Upper lobe of left lung (tissue), 4 donors: ENCODE data around the gene DISC1.

ENCODE experiments used
- CTCF ChIP-seq, 6 experiments: fragments of 450-650 bp in 4 of 6; fragments of 200-600 bp in 2 of 6; sonication (generic) in 2 of 6; IDR thresholded peaks; one replicate each; pipeline ENCODE4 v1.5.1; 2016 to 2019; ENCODE audit warnings: antibody characterized with exemption in 6 of 6
- EP300 ChIP-seq, 4 donors: sonication (generic); formaldehyde crosslinking; IDR thresholded peaks; one replicate each; pipeline ENCODE4 v1.5.1; 2017; ENCODE audit warnings: antibody characterized with exemption in 4 of 4, control low read depth in 2 of 4
- POLR2A ChIP-seq, 4 donors: fragments of 450-650 bp; IDR thresholded peaks; one replicate each; pipeline ENCODE4 v1.5.1; 2016 to 2017; ENCODE audit warnings: antibody characterized with exemption in 4 of 4, mild to moderate bottlenecking in 2 of 4
- POLR2AphosphoS5 ChIP-seq, 2 donors: sonication (generic); formaldehyde crosslinking; IDR thresholded peaks; one replicate each; pipeline ENCODE4 v1.5.1; 2017; ENCODE audit warnings: antibody characterized with exemption in 2 of 2

- TF ChIP-seq POLR2A (IDR thresholded peaks at IDR 0.05) (no peak), EP300 (IDR thresholded peaks at IDR 0.05) (no peak), CTCF (IDR thresholded peaks at IDR 0.05) (no peak), POLR2AphosphoS5 (IDR thresholded peaks at IDR 0.05) (no peak)
These were observed 295.2 kb downstream of the DISC1 start for GRCh38 chr1:231921646-231922345.
